Skeletal muscle satellite cell (primary cell): Measurements from ENCODE around the gene CBX4.
"Not testable (repeated sequence)": the region's sequence is repeated elsewhere in the genome, so short reads cannot be mapped to it uniquely, and the experiment has no call there.

Experiments used
- H3K27me3 ChIP-seq: 2 replicates; pipeline ENCODE4 v1.7.0; 2013; ENCODE audit warnings: low read length; ENCODE audit not compliant: control insufficient read depth, insufficient read depth
- H3K36me3 ChIP-seq: 2 replicates; pipeline ENCODE4 v1.7.0; 2013; ENCODE audit warnings: mild to moderate bottlenecking, control low read depth, low read length; ENCODE audit not compliant: insufficient read depth
- H3K4me1 ChIP-seq: 2 replicates; pipeline ENCODE4 v1.7.0; 2013; ENCODE audit warnings: low read length; ENCODE audit not compliant: control insufficient read depth, insufficient read depth
- H3K4me2 ChIP-seq: 2 replicates; pipeline ENCODE4 v1.7.0; 2013; ENCODE audit warnings: mild to moderate bottlenecking, low read length
- H3K4me3 ChIP-seq: 2 replicates; pipeline ENCODE4 v1.7.0; 2013; ENCODE audit warnings: low read length
- H3K9ac ChIP-seq: 2 replicates; pipeline ENCODE4 v1.7.0; 2013; ENCODE audit warnings: mild to moderate bottlenecking, low read depth, low read length, moderate library complexity
- H3K9me3 ChIP-seq: replicated peaks from 2 replicates; pipeline ENCODE4 v1.7.0; 2013; ENCODE audit warnings: mild to moderate bottlenecking, control low read depth, low read length

Gene CBX4

DNA sequence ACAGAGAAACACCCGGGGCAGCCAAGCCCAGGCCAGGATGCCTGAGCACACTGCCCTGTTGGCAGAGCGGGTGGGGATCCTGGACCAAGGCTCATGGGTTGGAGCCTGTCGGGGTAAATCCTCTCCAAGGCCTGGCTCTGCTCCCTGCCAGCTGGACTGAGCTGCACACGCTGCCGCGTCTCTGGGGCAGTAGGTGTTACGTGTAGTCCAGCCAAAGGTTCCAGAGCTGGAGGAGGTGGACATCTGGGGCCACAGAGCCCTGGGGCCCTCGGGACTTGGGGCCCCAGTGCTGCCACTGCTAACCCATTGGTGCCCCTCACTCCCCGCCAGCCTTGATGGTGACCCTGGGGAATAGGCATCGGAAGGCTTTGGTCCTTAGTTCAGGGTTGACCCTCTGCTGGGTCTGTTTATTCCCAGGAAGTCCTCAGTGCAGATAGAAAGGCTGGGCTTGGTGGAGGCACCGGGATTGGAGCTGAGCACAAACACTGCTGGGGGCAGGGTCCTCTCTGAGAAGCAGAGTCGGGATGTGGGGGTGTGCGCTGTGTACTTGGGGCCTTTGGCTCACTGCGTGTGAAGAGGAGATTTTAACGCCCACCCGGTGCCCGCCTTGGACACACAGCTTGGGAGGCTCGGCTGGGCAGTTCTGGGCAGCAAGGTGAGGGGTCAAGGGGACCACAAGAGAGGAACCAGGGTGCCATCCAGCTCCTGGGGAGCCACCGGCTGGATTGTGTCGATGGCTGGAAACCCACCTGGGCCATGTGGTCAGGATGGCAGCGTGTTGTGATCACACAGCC, 16.3 kb upstream of the CBX4 start:
- no peak overlapping the region for H3K4me3 ChIP-seq
- no peak overlapping the region for H3K9ac ChIP-seq
- H3K9me3 ChIP-seq, result no peaks in the 10 kb centered on the region
- no peaks in the 10 kb centered on the region for H3K36me3 ChIP-seq
- H3K4me1 ChIP-seq, result peaks cover 6% of the 10 kb centered on the region
- no peak overlapping the region for H3K4me2 ChIP-seq
- H3K27me3 ChIP-seq, result peaks cover 51% of the 10 kb centered on the region

GRCh38 chr17:79854080-79855060, 15.1 kb upstream of the CBX4 start:
- Histone ChIP-seq H3K36me3 (no peaks in the 10 kb centered on the region), H3K9me3 (no peaks in the 10 kb centered on the region), H3K4me1 (peaks cover 6% of the 10 kb centered on the region), H3K4me2 (no peak overlapping the region), H3K27me3 (peaks cover 47% of the 10 kb centered on the region), H3K9ac (no peak overlapping the region), H3K4me3 (no peak overlapping the region)

GRCh38 chr17:79853168-79853567, 13.9 kb upstream of the CBX4 start:
- peaks cover 56% of the 10 kb centered on the region for H3K27me3 ChIP-seq
- not testable (repeated sequence) for H3K9ac ChIP-seq, H3K36me3 ChIP-seq, H3K4me3 ChIP-seq, H3K4me1 ChIP-seq, H3K9me3 ChIP-seq
- H3K4me2 ChIP-seq, result peak overlapping the region; percentile 47

DNA sequence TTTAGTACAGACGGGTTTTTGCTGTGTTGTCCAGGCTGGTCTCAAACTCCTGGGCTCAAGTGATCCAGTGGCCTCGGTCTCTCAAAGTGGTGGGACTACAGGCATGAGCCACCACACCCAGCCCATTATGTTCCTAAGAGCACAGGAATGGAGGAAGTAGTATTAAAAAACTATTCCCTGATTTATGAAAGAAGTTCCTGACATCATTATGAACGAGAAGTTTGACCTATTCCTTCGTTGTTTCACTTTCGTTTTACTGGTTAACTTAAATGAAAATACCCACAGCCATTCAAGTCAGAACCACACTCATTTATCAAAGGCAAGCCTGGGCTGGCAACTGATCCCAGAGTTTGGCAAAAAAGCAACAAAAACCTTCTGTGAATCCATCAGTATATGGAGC, 13.5 kb upstream of the CBX4 start:
- no peak overlapping the region for H3K9ac ChIP-seq
- H3K4me3 ChIP-seq, result no peak overlapping the region

DNA sequence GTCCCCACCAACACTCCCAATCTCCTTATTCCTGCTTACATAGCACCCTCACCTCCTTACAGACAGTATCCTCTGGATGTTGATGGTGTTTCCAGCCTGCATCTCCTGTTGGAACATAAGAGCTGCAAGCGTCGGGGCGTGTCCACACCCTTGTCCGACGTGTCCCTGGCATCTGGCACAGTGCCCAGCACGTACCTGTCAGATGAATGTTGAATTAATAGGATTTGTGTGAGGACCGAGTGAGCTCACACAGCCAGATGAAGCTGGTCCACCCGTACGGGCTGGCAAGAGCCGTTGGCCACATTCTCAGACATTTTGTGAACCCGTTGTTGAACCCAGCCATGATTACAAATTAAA, 12.2 kb upstream of the CBX4 start:
- Histone ChIP-seq H3K9ac (no peak overlapping the region), H3K27me3 (peaks cover 46% of the 10 kb centered on the region), H3K4me1 (peaks cover 6% of the 10 kb centered on the region), H3K9me3 (no peaks in the 10 kb centered on the region), H3K36me3 (no peaks in the 10 kb centered on the region), H3K4me3 (no peak overlapping the region), H3K4me2 (no peak overlapping the region)

More for the DNA sequence above, 13.5 kb upstream of the CBX4 start:
- Histone ChIP-seq H3K4me2 (peak overlapping the region; percentile 47), H3K4me1 (peaks cover 6% of the 10 kb centered on the region), H3K9me3 (no peaks in the 10 kb centered on the region), H3K36me3 (no peaks in the 10 kb centered on the region), H3K27me3 (peaks cover 56% of the 10 kb centered on the region)

DNA sequence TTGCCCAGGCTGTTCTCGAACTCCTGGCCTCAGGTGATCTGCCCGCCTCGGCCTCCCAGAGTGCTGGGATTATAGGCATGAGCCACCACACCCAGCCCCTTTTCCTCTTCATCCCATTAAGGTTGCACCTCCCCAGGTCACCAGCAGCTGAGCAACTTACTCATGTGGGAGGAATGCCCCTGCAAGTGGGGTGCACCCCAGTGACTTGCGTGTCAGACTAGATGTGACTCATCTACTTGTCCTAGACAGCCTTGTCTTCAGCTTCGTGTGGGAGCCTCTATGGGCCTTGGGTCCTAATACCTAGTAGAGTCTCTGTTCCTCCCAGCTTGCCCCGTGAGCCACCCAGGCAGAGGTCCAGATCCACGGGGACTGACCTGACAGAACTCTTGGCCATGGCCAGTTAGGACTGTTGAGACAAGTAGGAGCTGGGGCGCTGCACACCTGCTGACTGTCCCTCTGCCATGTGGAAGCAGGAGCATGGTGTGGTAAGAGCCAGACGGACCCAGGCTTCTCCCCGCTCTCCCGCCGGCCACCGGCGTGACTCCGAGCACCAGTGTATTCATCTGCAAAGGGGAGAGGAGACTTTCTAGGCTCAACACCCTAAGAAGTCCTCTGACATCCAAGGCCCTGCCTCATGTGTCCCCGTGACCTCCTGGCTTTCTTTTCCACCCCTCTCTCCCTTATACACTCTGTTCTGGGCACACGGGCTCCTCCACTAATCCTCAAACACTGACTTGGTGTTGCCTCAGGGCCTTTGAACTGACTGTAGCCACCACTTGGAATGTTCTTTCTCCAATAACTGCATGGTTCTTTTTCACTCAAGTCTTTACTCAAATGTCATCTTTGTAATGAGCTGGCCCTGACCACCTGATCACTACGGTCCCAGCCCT, 11.6 kb upstream of the CBX4 start:
- Histone ChIP-seq H3K4me1 (peaks cover 6% of the 10 kb centered on the region), H3K27me3 (peaks cover 40% of the 10 kb centered on the region), H3K9ac (no peak overlapping the region)

DNA sequence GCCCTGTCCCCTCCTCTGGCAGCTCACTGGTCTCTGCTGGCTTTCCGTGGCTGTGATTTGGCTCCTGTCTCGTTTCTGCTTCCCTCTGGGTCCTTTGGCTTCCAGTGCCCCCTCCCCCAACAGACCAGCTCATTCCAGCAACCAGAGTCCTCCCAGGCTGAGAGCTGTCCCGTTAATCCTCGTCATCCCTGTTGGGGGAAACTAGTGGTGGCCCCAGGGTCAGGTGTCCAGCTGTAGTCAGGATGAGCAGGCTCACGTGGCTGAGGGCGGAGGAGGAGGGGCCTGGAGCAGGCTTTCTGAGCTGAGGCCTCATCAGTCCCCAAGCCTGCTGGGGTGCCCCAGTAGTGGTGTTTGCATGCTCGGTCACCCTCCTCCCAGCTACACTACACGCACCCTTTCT, 10.7 kb upstream of the CBX4 start:
- Histone ChIP-seq H3K9ac (no peak overlapping the region), H3K27me3 (peaks cover 37% of the 10 kb centered on the region), H3K4me3 (no peak overlapping the region), H3K36me3 (no peaks in the 10 kb centered on the region), H3K4me1 (peaks cover 6% of the 10 kb centered on the region), H3K4me2 (no peak overlapping the region), H3K9me3 (no peaks in the 10 kb centered on the region)

More for the DNA sequence above, 11.6 kb upstream of the CBX4 start:
- H3K36me3 ChIP-seq, result no peaks in the 10 kb centered on the region
- no peak overlapping the region for H3K4me2 ChIP-seq
- no peak overlapping the region for H3K4me3 ChIP-seq
- H3K9me3 ChIP-seq, result no peaks in the 10 kb centered on the region

GRCh38 chr17:79848370-79848766, 9.1 kb upstream of the CBX4 start:
- no peak overlapping the region for H3K4me2 ChIP-seq
- no peak overlapping the region for H3K4me3 ChIP-seq
- peaks cover 29% of the 10 kb centered on the region for H3K27me3 ChIP-seq
- peaks cover 14% of the 10 kb centered on the region for H3K4me1 ChIP-seq
- no peak overlapping the region for H3K9ac ChIP-seq
- H3K36me3 ChIP-seq, result no peaks in the 10 kb centered on the region
- no peaks in the 10 kb centered on the region for H3K9me3 ChIP-seq

DNA sequence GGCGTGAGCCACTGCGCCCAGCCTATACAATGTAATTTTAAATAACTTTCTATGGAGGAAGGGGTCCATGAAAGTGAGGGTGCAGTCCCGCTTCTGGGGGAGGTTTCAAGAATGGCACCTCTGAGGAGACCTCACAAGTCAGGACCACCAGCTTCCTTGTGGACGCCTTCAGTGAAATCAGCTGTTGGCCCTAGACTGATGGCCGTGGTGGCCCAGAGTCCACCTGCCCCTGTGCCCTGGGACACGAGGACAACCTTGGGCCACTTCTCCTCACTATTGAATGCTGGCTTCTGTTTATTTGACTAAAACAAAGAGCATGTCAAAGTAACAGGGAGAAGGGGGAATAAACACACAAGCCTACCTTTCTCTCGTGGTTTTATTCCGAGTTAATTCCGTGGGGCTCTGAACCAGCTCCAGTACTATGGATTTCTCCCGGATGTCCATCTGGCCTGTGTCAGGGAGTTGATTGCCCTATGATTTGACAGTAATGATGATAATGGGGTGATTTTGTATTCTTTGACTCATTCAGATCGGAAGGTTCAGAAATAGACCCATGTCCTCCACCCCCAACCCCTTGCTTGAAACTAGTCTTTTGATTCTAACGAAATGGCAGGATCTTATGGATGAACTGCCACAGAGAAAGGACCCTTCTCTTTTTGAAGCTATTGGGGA, 8.6 kb upstream of the CBX4 start:
- Histone ChIP-seq H3K9ac (no peak overlapping the region), H3K36me3 (no peaks in the 10 kb centered on the region), H3K4me2 (no peak overlapping the region), H3K27me3 (peaks cover 34% of the 10 kb centered on the region), H3K4me3 (no peak overlapping the region), H3K4me1 (peaks cover 19% of the 10 kb centered on the region), H3K9me3 (no peaks in the 10 kb centered on the region)

GRCh38 chr17:79845601-79845949, 6.3 kb upstream of the CBX4 start:
- Histone ChIP-seq H3K4me2 (no peak overlapping the region), H3K4me1 (peaks cover 18% of the 10 kb centered on the region), H3K4me3 (no peak overlapping the region), H3K27me3 (peaks cover 56% of the 10 kb centered on the region), H3K9me3 (no peaks in the 10 kb centered on the region), H3K36me3 (no peaks in the 10 kb centered on the region), H3K9ac (no peak overlapping the region)
